Fibroblast of villous mesenchyme (primary cell): Measurements from ENCODE around the gene UCN3. TPM values are rescaled to one million over a fixed set of nuclear protein-coding genes. Genes with fewer than 3 reads are reported as not detected.

Source experiments
- DNase-seq: peaks from one replicate; pipeline ENCODE4 v3.0.0-alpha.2; 2010; ENCODE audit warnings: low read depth
- H3K4me3 ChIP-seq: 2 replicates; pipeline ENCODE4 v1.5.1; 2011; ENCODE audit warnings: low read depth, mild to moderate bottlenecking, low read length
- total RNA-seq: library from RNA; depleted of rRNA; stranded (reverse); fragments of >200 nt; gene quantifications from 2 replicates; pipeline ENCODE4 v1.2.3, GENCODE V29; 2012
- TF ChIP-seq, protein P1 (sequence below): IDR thresholded peaks from 2 replicates; pipeline ENCODE4 v1.5.1; 2012; ENCODE audit warnings: low read depth, mild to moderate bottlenecking, low read length; ENCODE audit not compliant: insufficient read depth

Gene UCN3
- total RNA-seq, 1 donor, result not detected

GRCh38 chr10:5391790-5392189 is 27.0 kb downstream of the UCN3 start:
- TF ChIP-seq, protein P1, sequence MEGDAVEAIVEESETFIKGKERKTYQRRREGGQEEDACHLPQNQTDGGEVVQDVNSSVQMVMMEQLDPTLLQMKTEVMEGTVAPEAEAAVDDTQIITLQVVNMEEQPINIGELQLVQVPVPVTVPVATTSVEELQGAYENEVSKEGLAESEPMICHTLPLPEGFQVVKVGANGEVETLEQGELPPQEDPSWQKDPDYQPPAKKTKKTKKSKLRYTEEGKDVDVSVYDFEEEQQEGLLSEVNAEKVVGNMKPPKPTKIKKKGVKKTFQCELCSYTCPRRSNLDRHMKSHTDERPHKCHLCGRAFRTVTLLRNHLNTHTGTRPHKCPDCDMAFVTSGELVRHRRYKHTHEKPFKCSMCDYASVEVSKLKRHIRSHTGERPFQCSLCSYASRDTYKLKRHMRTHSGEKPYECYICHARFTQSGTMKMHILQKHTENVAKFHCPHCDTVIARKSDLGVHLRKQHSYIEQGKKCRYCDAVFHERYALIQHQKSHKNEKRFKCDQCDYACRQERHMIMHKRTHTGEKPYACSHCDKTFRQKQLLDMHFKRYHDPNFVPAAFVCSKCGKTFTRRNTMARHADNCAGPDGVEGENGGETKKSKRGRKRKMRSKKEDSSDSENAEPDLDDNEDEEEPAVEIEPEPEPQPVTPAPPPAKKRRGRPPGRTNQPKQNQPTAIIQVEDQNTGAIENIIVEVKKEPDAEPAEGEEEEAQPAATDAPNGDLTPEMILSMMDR, result no peak
- DNase-seq, result no peak
- H3K4me3 ChIP-seq, result no peak overlapping the region

- no peak for DNase-seq
- H3K4me3 ChIP-seq, result no peak overlapping the region
- TF ChIP-seq, protein P1, result no peak
Measured at GRCh38 chr10:5393529-5393928, 28.8 kb downstream of the UCN3 start.

DNA sequence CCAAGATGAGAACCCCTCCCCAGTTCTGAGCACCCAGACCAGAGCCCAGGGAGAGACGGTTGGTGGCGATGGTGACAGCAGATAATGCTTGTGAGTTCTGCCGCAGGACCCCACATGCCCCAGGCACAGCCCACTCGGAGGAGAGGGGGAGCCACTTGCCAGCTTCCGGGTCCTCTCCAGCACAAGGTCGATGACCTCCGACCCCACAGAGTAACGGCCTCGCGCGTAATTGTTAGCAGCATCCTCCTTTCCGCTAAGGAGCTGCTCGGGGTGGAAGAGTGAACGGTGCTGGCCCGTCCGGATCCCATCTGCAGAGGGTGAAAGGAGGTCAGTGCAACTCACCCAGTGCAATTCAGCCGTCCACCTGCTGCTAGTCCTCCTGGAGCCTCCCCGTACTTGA is 30.4 kb downstream of the UCN3 start:
- H3K4me3 ChIP-seq, result no peak overlapping the region
- no peak for DNase-seq
- TF ChIP-seq, protein P1, result no peak

DNA sequence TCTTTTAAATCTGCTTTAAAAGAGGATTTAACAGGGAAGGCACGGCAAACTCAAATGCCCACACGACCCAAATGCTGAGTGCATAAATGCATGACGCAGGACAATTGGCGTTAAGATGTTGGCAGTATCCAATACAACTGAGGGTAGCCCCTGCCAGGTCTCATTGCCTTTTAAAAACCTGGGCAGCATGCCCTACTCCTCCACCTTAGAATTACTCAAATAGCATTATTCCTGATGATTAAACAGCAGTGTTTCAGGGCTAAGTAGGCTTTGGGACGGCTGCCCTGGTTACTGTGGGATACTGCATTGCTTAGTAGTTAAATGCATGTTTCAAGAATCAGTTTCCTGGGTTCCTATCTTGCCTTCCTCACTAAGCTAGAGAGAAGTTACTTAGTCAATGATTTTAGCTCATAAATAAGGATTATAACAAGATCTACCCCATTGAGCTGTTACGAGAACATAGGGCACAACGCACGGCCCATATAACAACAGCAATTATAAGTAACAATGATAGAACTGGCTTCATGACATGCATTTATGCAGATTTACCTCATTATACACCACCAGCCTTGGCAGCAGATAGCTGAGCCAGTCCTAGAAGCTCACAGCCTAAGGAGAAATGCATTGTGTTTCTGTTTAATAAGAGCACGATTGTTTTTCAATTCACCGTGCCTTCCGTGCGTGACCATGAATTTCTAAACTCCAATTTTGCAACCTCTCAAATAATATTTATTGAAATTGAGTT is 32.0 kb downstream of the UCN3 start:
- no peak for DNase-seq
- H3K4me3 ChIP-seq, result no peak overlapping the region
- TF ChIP-seq, protein P1, result no peak

DNA sequence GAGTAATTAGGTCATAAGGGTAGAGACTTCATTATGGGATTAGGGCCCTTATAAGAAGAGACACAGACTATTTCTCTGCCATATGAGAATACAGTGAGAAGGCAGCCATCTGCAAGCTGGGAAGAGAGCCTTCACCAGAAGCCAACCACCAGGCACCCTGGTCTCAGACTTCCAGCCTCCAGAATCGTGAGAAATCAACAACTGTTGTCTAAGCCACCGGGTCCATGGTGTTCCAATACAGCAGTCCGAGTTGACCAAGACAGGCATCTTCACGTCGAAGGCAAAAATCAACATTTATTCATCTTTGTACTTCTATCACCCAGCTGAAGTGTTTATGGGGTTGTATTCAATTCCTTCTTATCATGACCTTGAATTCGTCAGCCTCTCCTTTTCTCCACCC is 34.6 kb downstream of the UCN3 start:
- H3K4me3 ChIP-seq, result no peak overlapping the region

GRCh38 chr10:5400468-5401240 is 35.9 kb downstream of the UCN3 start:
- DNase-seq, result no peak
- TF ChIP-seq, protein P1, result no peak
- H3K4me3 ChIP-seq, result no peak overlapping the region

More for the DNA sequence above, 34.6 kb downstream of the UCN3 start:
- no peak for DNase-seq
- TF ChIP-seq, protein P1, result no peak
